ENCODE data around the gene TP53RK.

TP53RK gene

DNA sequence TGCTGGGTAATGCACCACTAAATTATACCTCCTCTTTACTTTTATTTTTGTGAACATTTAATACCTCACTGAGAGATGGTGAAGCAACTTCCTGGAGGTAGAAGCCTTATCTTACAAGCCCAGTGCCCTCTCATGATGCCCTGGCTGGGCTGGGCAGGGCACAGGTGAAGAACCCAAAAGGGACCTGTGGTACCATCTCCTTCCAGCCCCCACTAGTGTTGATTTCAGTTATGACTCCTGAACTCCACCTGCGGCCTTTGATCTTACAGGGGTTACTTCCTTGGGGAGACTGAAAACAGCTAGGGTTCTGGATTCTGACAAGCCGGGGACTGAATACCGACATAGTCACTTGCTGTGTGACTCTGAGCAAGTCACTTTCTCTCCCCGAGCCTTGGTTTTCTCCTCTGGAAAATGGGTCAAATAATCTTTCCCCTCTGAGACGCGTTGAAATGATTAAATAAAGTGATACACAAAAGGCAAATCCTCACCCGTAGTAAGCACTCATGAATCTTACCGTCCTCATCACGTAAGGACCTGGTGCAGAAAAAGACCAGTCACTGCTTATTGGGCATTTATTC lies 39.2 kb downstream of the TP53RK start:
- Mint-ChIP-seq H3K4me1 (no peaks in the 10 kb centered on the region), H3K9me3 (peaks cover 1% of the 10 kb centered on the region), H3K27ac (no peak overlapping the region), H3K27me3 (peaks cover 19% of the 10 kb centered on the region), H3K36me3 (no peaks in the 10 kb centered on the region), H3K4me3 (no peak overlapping the region)
- DNase-seq (ENCODE audit: low spot score in 2 of 2): no peak
- no peak for ATAC-seq (ENCODE audit: low read depth)

DNA sequence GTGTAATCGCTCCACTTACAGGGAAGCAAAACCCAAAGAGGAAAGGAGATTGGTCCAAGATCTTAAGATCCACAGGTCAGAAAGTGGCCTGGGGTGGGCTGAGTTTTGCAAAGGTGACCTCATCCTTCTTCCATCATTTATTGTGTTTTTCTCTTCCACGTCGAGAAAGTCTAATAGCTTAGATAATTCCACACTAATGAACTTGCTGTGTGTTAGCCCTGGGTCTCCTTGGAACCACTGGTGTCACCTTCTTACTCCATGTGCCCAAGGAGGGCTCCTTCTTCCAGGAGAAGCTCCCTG lies 39.6 kb downstream of the TP53RK start:
- Mint-ChIP-seq H3K27ac (no peak overlapping the region), H3K27me3 (peaks cover 19% of the 10 kb centered on the region), H3K4me1 (no peaks in the 10 kb centered on the region)

DNA sequence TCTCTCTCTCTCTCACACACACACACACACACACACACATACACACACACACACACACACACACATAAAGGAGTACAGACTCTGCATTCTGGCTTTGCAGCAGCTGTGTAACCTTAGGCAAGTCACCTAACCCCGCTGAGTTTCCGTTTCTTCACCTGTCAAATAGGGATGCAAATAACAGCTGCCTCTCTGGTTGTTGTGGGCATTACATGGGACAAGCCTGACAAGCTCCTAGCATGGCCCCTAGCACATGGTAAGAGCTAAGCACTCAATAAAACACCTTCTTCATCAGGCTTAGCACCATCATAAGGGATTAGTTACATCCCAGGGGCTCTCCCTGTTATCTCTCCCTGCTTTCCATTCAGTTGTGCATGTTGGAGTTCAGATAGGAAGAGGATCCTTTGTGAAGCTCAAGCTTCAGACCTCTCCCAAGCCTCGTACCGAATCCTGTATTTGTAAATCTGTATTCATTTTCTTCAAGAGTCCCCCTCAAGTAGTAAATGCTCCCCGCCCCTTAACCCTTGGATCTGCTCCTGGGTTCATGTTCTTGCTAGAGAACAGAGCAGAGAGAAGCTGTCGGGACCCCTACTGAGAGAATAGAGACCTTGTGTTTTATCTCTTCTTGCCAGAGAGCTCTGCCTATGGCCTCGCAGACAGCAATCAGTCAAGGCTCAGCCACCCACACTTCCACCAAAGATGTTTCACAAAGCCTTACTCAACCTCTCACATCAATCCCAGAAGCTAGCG lies 40.2 kb downstream of the TP53RK start:
- ATAC-seq (ENCODE audit: low read depth): no peak
- H3K36me3 Mint-ChIP-seq: no peaks in the 10 kb centered on the region
- peaks cover 19% of the 10 kb centered on the region for H3K27me3 Mint-ChIP-seq
- no peak overlapping the region for H3K27ac Mint-ChIP-seq
- no peak for DNase-seq (ENCODE audit: low spot score in 2 of 2)
- H3K4me3 Mint-ChIP-seq: no peak overlapping the region
- H3K4me1 Mint-ChIP-seq: no peaks in the 10 kb centered on the region
- H3K9me3 Mint-ChIP-seq: peaks cover 1% of the 10 kb centered on the region

More for the DNA sequence above, 39.6 kb downstream of the TP53RK start:
- DNase-seq (ENCODE audit: low spot score in 2 of 2) (no peak), ATAC-seq (ENCODE audit: low read depth) (no peak)
- no peaks in the 10 kb centered on the region for H3K36me3 Mint-ChIP-seq
- peaks cover 1% of the 10 kb centered on the region for H3K9me3 Mint-ChIP-seq
- H3K4me3 Mint-ChIP-seq: no peak overlapping the region

DNA sequence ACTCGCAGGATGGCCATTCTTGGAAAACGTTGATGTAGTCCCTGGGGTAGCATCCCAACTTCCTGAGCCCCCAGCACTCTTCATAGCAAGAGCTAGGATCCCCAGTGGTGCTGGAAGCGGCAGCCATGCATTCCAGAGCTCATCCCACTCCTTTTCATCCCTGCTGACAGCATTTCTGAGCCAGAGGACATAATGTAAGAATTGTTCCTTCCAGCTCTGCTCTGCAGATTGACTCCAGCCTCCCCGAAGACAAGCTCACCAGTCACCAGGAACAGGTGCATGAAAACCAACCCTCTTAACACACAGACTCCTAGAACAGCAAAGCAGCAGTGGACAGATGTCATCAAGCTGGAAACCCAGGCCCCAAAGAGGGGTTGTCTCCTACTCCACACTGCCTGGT lies 41.8 kb downstream of the TP53RK start:
- H3K27ac Mint-ChIP-seq: no peak overlapping the region
- no peaks in the 10 kb centered on the region for H3K36me3 Mint-ChIP-seq
- no peak overlapping the region for H3K4me3 Mint-ChIP-seq
- H3K9me3 Mint-ChIP-seq: peaks cover 1% of the 10 kb centered on the region
- no peaks in the 10 kb centered on the region for H3K4me1 Mint-ChIP-seq
- ATAC-seq (ENCODE audit: low read depth) (no peak), DNase-seq (ENCODE audit: low spot score in 2 of 2) (no peak)
- H3K27me3 Mint-ChIP-seq: peaks cover 16% of the 10 kb centered on the region

DNA sequence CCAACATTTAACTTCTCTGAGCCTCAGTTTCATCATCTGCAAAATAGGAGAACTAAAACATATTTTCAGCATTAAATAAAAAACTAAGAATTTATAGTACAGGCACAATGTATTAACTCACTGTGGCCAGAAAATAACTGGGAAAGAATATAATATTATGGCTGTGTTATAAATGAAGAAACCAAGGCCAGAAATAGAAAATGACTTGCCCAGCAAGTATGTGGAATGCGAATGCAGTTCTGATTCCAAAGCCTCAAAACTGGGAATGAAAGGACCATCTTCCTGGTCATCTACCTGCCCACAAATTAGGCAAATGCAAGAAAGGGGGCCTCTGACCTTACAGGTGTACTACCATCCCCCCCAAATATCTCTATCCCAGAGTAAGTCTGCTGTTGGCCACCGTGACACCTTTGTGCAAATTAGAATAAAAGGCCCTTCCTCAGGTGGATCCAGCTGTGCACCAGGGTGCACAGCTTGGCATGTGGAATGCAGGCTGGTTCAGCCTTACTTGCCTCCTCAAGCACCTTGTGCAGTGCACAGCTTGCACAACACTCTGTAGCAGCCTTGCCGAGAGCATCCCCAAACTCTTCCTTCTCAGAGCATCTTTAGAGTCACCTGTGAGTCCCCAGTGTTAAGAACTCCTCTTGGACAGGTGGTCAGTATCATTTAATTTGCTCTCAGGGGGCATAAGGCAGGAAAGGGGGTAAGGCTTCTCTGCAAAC lies 42.4 kb downstream of the TP53RK start:
- H3K27ac Mint-ChIP-seq: no peak overlapping the region
- H3K36me3 Mint-ChIP-seq: no peaks in the 10 kb centered on the region

DNA sequence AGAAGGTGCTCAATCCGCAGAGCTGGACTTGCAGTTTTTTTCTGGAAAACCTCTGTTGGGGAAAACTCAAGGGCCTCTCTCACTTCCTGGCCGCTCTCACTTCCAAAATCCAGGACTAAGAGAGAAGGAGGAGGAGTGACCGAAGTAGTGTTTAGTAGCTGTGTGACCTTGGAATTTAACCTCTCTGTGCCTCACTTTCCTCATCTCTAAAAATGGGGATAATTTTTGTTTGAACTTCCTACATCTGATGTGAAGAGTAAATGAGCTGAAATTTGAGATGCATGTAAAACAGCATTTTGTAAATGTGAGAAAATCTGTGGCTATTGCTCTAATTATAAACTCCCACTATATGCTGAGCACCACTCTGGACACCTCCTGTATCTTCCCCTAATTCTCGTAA lies 43.1 kb downstream of the TP53RK start:
- DNase-seq (ENCODE audit: low spot score in 2 of 2) (no peak), ATAC-seq (ENCODE audit: low read depth) (no peak)
- Mint-ChIP-seq H3K36me3 (no peaks in the 10 kb centered on the region), H3K27ac (no peak overlapping the region), H3K4me3 (no peak overlapping the region), H3K27me3 (peaks cover 20% of the 10 kb centered on the region), H3K4me1 (no peaks in the 10 kb centered on the region), H3K9me3 (peaks cover 1% of the 10 kb centered on the region)

More for the DNA sequence above, 42.4 kb downstream of the TP53RK start:
- Mint-ChIP-seq H3K4me1 (no peaks in the 10 kb centered on the region), H3K9me3 (peaks cover 1% of the 10 kb centered on the region), H3K27me3 (peaks cover 17% of the 10 kb centered on the region), H3K4me3 (no peak overlapping the region)
- ATAC-seq (ENCODE audit: low read depth): no peak
- DNase-seq (ENCODE audit: low spot score in 2 of 2): no peak

DNA sequence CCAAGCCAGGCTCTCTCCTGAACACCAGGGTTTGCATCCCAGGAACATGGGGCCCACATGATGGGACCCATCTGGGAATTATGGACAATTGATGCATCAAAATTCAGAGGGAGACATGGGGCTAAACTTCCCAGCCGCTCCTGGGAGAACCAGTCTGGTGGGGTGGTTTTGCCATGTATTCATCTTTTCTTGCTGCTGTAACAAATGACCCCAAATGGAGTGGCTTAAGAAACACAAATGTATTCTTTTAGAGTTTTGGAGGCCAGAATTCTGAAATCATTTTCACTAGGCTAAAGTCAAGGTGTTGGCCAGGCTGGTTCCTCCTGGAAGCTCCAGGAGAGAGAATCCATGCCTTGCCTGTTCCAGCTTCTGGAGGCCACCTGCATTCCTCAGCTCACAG lies 44.5 kb downstream of the TP53RK start:
- Mint-ChIP-seq H3K4me1 (no peaks in the 10 kb centered on the region), H3K9me3 (no peaks in the 10 kb centered on the region), H3K27me3 (peaks cover 10% of the 10 kb centered on the region), H3K27ac (no peak overlapping the region), H3K36me3 (no peaks in the 10 kb centered on the region), H3K4me3 (no peak overlapping the region)
- ATAC-seq (ENCODE audit: low read depth) (no peak), DNase-seq (ENCODE audit: low spot score in 2 of 2) (no peak)

DNA sequence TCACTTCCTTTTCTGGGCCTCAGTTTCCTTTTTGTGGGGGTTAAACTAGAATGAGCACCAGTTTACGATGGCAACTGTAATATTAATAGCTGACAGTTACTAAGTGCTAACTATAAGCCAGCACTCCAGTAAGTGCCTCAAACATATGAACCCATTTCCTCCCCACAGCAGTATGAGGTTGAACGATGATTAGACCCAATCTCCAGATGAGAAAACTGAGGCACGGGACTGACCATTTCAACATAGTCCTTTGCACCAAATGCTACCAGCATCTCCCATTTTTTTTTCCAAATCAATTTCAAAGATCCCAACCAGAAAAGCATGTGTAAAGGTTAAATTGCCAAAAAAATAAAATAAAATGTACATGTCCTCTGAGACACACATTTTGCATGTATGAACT lies 45.1 kb downstream of the TP53RK start:
- Mint-ChIP-seq H3K4me3 (no peak overlapping the region), H3K27ac (no peak overlapping the region), H3K9me3 (no peaks in the 10 kb centered on the region), H3K4me1 (no peaks in the 10 kb centered on the region), H3K27me3 (peaks cover 12% of the 10 kb centered on the region), H3K36me3 (no peaks in the 10 kb centered on the region)
- DNase-seq (ENCODE audit: low spot score in 2 of 2): no peak
- no peak for ATAC-seq (ENCODE audit: low read depth)

DNA sequence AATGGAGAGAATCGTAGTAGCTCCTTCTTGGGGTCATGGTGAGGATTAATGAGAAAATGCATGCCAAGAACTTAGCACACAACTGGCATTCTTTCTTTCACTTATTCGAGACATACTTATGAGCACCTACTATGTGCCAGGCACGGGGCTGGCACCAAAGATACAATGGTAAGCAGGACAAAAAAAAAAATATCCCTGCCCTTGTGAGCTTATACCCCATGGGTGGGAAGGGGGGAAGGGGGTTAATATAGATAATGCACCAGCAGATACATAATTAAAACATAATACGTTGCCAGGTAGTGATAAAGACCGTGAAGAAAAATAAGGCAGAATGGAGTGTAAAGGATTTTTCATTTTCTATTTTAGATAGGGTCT lies 46.3 kb downstream of the TP53RK start:
- no peak for ATAC-seq (ENCODE audit: low read depth)
- no peaks in the 10 kb centered on the region for H3K36me3 Mint-ChIP-seq
- no peaks in the 10 kb centered on the region for H3K9me3 Mint-ChIP-seq

DNA sequence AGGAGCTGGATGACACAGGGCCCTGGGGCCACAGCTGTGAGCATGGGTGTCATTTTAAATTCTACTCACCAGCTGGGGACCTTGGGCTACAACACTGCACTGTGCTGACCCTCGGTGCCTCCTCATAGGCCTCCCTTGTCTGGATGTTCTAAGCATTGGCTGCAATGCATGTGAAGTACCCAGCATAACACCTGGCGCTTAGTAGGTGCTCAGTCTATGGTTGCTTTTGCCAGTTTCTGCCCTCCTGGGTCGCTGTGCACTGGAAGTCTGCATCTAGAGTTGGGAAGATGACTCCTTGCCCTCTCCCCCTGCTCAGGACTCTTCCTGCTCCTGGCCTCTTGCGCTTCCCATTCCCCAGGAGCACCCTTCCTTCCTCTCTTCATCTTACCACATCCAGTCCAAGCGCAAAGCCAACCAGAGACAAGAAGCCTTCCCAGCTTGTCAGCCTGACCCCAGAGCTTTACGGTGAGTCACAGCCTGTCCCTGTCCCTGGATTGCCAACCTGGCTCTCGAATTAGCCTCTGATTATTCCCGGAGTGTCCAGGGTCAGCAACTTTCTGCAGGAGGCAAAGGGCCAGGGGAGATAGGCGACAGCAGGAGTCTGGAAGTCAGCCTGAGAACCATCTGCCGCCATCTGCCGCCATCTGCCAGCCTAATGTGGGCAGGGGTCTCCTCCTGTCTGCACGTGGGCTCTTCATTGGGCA lies 46.8 kb downstream of the TP53RK start:
- Mint-ChIP-seq H3K36me3 (no peaks in the 10 kb centered on the region), H3K4me3 (no peak overlapping the region), H3K27me3 (peaks cover 15% of the 10 kb centered on the region), H3K27ac (no peak overlapping the region), H3K9me3 (no peaks in the 10 kb centered on the region), H3K4me1 (no peaks in the 10 kb centered on the region)
- no peak for DNase-seq (ENCODE audit: low spot score in 2 of 2)
- ATAC-seq (ENCODE audit: low read depth): no peak

More for the DNA sequence above, 46.3 kb downstream of the TP53RK start:
- peaks cover 11% of the 10 kb centered on the region for H3K27me3 Mint-ChIP-seq
- H3K4me1 Mint-ChIP-seq: no peaks in the 10 kb centered on the region
- H3K27ac Mint-ChIP-seq: no peak overlapping the region
- no peak overlapping the region for H3K4me3 Mint-ChIP-seq
- no peak for DNase-seq (ENCODE audit: low spot score in 2 of 2)

DNA sequence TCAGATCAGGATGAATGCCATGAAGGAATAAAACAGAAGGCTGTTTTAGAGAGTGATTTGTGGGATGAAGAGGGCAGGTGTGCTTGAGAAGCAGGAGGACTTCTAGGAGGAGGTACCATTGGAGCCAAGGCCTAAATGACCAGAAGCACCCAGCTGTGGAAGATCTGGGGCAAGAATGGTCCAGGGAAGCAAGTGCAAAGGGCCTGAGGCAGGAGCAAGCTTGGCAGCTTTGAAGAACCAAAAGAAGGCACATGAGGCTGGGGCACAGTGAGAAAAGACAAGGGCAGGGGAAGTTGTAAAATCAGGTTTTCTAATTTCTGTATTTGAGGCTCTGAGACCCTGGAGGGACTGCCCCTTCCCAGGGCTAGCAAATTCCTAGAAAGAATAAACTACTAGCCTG lies 47.8 kb downstream of the TP53RK start:
- ATAC-seq (ENCODE audit: low read depth): no peak
- no peak for DNase-seq (ENCODE audit: low spot score in 2 of 2)
- no peaks in the 10 kb centered on the region for H3K4me1 Mint-ChIP-seq
- H3K27ac Mint-ChIP-seq: no peak overlapping the region
- no peaks in the 10 kb centered on the region for H3K9me3 Mint-ChIP-seq
- no peak overlapping the region for H3K4me3 Mint-ChIP-seq
- no peaks in the 10 kb centered on the region for H3K36me3 Mint-ChIP-seq
- H3K27me3 Mint-ChIP-seq: peaks cover 15% of the 10 kb centered on the region

DNA sequence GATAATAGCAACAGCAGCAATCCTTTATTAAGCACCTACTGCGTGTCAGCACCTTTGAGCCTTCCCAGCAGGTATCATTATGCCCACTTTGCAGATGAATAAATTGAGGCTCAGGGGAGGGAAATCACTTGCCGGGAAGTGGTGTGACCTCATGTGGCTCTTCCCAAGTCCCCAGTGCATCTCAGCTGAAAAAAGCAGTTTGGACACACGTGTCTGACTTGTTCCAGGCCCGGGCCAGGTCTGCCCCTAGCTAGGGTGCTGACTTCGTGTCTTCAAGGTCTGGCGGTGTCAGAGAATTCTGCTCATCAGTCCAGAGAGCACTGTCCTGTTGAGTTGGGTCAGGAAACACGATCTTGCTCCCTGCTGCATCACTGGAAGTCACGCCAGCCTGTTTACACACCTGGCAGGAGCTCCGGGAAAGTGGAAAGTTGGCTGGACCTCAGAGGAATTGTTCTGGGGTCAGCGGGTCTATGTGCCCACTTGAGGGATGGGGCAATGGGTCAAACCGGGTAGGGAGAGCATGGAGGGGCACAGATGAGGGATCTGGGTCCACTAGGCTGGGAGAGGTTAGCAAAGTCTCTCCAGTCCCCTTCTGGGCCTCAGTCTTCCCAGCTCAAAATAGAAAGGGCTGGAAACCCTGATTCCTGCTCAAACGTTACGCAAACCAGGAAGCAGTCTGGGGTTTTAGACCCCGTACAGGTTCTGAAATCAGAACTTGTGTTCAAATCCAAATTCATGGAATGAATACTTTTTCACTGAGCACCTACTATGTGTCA lies 48.5 kb downstream of the TP53RK start:
- no peaks in the 10 kb centered on the region for H3K9me3 Mint-ChIP-seq
- H3K4me3 Mint-ChIP-seq: no peak overlapping the region
- peaks cover 15% of the 10 kb centered on the region for H3K27me3 Mint-ChIP-seq
- DNase-seq (ENCODE audit: low spot score in 2 of 2) (no peak), ATAC-seq (ENCODE audit: low read depth) (no peak)
- H3K27ac Mint-ChIP-seq: no peak overlapping the region
- H3K36me3 Mint-ChIP-seq: no peaks in the 10 kb centered on the region
- no peaks in the 10 kb centered on the region for H3K4me1 Mint-ChIP-seq

DNA sequence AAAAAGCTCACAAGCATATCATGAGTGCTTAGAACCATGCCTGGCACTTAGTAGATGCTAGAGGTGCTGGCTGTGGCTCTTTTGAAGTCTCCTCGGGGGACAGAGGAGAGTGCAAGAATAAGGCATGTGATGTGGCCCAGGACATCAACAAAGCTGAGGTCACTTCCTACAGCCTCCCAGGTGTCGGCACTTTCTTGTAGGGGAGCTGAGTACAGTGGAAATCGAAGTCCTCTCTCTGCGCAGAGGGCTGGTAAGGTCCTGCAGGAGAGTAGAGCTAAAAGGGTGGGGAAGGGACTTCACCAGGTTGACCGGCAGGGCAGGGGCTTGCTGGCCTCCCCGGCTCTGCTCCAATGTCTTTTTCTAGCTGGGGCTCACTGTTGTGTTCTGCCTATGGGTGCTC lies 49.2 kb downstream of the TP53RK start:
- no peaks in the 10 kb centered on the region for H3K9me3 Mint-ChIP-seq
- H3K27me3 Mint-ChIP-seq: peaks cover 18% of the 10 kb centered on the region
- DNase-seq (ENCODE audit: low spot score in 2 of 2): no peak
- H3K4me1 Mint-ChIP-seq: no peaks in the 10 kb centered on the region
- H3K27ac Mint-ChIP-seq: no peak overlapping the region
- no peak for ATAC-seq (ENCODE audit: low read depth)
- no peaks in the 10 kb centered on the region for H3K36me3 Mint-ChIP-seq
- no peak overlapping the region for H3K4me3 Mint-ChIP-seq

DNA sequence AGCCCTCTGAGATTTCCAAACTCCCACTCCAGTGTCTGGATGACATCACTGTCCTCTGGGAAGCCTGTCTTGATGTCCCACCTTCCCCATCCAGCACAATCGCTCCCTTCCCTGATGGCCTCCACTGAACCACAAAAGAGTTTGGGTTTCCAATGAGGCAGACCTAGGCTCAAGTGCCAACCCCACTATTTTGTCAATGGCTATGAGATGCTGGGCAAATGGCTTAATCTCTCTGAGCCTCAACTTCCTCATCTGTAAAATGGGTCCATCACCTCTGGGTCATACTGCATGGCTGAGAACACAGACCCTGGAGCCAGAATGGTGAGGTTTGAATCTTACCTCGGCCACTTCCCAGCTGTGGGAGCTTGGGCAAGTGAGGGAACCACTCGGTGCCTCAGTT lies 49.7 kb downstream of the TP53RK start:
- ATAC-seq (ENCODE audit: low read depth) (no peak), DNase-seq (ENCODE audit: low spot score in 2 of 2) (no peak)
- H3K27me3 Mint-ChIP-seq: peaks cover 20% of the 10 kb centered on the region
- no peaks in the 10 kb centered on the region for H3K4me1 Mint-ChIP-seq
- no peak overlapping the region for H3K27ac Mint-ChIP-seq
- H3K4me3 Mint-ChIP-seq: no peak overlapping the region
- H3K9me3 Mint-ChIP-seq: no peaks in the 10 kb centered on the region
- H3K36me3 Mint-ChIP-seq: no peaks in the 10 kb centered on the region
